OCI-LY3 (cell line): ENCODE results near the gene LAD1.

Source experiments
- H2AFZ ChIP-seq: fragments of 200-600, 300-600 bp; shearing (Covaris generic); 2 replicates; pipeline ENCODE4 v1.6.0; 2014; ENCODE audit warnings: antibody characterized with exemption, low read depth, low read length
- H3K27ac ChIP-seq: fragments of 200-600, 300-600 bp; sonication (generic); 2 replicates; pipeline ENCODE4 v1.5.1; 2014; ENCODE audit warnings: mild to moderate bottlenecking, low read length, moderate library complexity, mixed read lengths
- H3K27me3 ChIP-seq: fragments of 200-600, 300-600 bp; sonication (generic); 2 replicates; pipeline ENCODE4 v1.6.1; 2014; ENCODE audit warnings: low read depth, low read length, mixed read lengths
- H3K36me3 ChIP-seq: fragments of 200-600, 300-600 bp; sonication (generic); replicated peaks from 2 replicates; pipeline ENCODE3; 2014; ENCODE audit warnings: low read depth, low read length, mixed read lengths
- H3K4me1 ChIP-seq: fragments of 300-600, 200-600 bp; sonication (generic); 2 replicates; pipeline ENCODE4 v1.6.1; 2014; ENCODE audit warnings: low read length, mixed read lengths
- H3K4me2 ChIP-seq: fragments of 200-600, 300-600 bp; sonication (generic); 2 replicates; pipeline ENCODE4 v1.6.1; 2014; ENCODE audit warnings: low read length, mixed read lengths
- H3K4me3 ChIP-seq: fragments of 300-600, 200-600 bp; sonication (generic); 2 replicates; pipeline ENCODE4 v1.5.1; 2014; ENCODE audit warnings: antibody characterized with exemption, mild to moderate bottlenecking, low read length, moderate library complexity
- H3K79me2 ChIP-seq: fragments of 300-600, 200-600 bp; shearing (Covaris generic); 2 replicates; pipeline ENCODE4 v1.6.1; 2014; ENCODE audit warnings: mild to moderate bottlenecking, low read length, mixed read lengths
- H3K9ac ChIP-seq: fragments of 300-600, 200-600 bp; shearing (Covaris generic); 2 replicates; pipeline ENCODE4 v1.6.0; 2014; ENCODE audit warnings: mild to moderate bottlenecking, low read length, moderate library complexity
- H3K9me3 ChIP-seq: fragments of 200-600, 300-600 bp; shearing (Covaris generic); 2 replicates; pipeline ENCODE4 v1.6.1; 2014; ENCODE audit warnings: low read length, mixed read lengths; ENCODE audit not compliant: insufficient read depth
- H4K20me1 ChIP-seq: fragments of 200-600, 300-600 bp; sonication (generic); 2 replicates; pipeline ENCODE4 v1.6.1; 2016; ENCODE audit warnings: low read length, mixed read lengths; ENCODE audit not compliant: insufficient read depth
- EZH2phosphoT487 ChIP-seq: fragments of 200-600 bp; shearing (Covaris generic); IDR thresholded peaks from 2 replicates; pipeline ENCODE4 v1.6.1; 2018; ENCODE audit warnings: antibody characterized with exemption, mixed run types, low read depth
- TF ChIP-seq, protein P1 (sequence below): fragments of 200-600, 300-600 bp; sonication (generic); IDR thresholded peaks from 2 replicates; pipeline ENCODE4 v1.5.1; 2014; ENCODE audit warnings: antibody characterized with exemption, low read length, low read depth

The LAD1 gene

DNA sequence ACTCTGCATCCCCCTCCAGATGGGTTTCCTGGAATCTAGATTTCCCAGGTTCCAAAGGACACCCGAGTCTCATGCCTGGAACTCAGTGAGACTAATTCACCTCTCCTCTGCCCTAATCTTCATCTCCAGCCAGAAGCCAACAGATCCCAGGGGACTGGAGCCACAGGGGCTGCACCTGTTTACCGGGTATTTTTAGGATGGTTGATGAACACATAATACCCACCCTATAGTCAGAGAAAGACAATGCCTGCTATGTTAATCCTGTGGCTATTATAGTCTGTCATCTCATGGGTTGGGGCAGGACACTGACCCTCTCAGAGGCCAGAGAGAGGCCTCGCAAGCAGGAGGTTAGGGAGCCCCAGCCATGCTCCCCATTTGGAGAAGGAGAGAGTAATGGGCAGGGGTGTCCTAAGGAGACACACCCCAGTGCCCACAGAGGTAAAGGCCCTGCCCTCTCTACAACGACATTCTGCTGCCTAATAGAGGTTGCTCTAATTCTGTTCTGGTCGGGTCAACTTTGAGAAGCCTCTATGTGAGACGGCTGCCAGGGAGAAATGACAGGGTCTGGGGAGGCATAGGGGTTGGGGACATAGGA is 23.4 kb upstream of the LAD1 start:
- peaks cover 4% of the 10 kb centered on the region; the same call in 1 of the 2 replicates for H3K4me1 ChIP-seq
- no peak overlapping the region for H3K4me2 ChIP-seq
- no peaks in the 10 kb centered on the region for H3K36me3 ChIP-seq
- H3K79me2 ChIP-seq, result no peaks in the 10 kb centered on the region
- TF ChIP-seq EZH2phosphoT487, result no peak
- TF ChIP-seq, protein P1, sequence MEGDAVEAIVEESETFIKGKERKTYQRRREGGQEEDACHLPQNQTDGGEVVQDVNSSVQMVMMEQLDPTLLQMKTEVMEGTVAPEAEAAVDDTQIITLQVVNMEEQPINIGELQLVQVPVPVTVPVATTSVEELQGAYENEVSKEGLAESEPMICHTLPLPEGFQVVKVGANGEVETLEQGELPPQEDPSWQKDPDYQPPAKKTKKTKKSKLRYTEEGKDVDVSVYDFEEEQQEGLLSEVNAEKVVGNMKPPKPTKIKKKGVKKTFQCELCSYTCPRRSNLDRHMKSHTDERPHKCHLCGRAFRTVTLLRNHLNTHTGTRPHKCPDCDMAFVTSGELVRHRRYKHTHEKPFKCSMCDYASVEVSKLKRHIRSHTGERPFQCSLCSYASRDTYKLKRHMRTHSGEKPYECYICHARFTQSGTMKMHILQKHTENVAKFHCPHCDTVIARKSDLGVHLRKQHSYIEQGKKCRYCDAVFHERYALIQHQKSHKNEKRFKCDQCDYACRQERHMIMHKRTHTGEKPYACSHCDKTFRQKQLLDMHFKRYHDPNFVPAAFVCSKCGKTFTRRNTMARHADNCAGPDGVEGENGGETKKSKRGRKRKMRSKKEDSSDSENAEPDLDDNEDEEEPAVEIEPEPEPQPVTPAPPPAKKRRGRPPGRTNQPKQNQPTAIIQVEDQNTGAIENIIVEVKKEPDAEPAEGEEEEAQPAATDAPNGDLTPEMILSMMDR, result no peak
- no peak overlapping the region for H3K4me3 ChIP-seq
- no peaks in the 10 kb centered on the region for H3K9me3 ChIP-seq
- peaks cover 23% of the 10 kb centered on the region for H3K27me3 ChIP-seq
- H2AFZ ChIP-seq, result no peak overlapping the region
- H3K9ac ChIP-seq, result no peak overlapping the region
- no peak overlapping the region for H3K27ac ChIP-seq
- no peaks in the 10 kb centered on the region for H4K20me1 ChIP-seq

DNA sequence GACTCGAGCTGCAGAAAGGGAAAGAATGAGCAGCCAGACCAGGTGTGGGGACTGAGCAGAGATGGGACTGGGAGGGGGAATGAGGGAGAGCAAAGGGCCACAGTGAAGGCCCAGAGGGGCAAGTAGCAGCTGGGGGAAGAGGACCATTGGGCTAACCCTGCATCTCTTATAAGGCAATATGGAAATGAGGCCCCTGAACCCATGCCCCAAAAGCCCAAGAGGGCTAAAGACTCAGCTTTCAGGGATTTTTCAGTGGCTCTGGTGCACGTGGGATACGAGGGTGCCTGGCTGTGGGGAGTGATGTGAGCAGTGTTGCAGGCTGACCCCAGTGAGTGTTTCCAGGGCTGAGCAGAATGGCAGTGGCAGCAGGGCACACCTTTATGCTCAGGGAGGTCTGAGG is 22.9 kb upstream of the LAD1 start:
- TF ChIP-seq, protein P1, result no peak
- no peak for TF ChIP-seq EZH2phosphoT487
- Histone ChIP-seq H3K9ac (no peak overlapping the region), H3K4me2 (no peak overlapping the region), H3K79me2 (no peaks in the 10 kb centered on the region), H2AFZ (no peak overlapping the region), H3K27me3 (peaks cover 28% of the 10 kb centered on the region), H3K27ac (no peak overlapping the region), H3K4me3 (no peak overlapping the region), H3K4me1 (peaks cover 4% of the 10 kb centered on the region; the same call in 1 of the 2 replicates), H3K9me3 (no peaks in the 10 kb centered on the region), H3K36me3 (no peaks in the 10 kb centered on the region), H4K20me1 (no peaks in the 10 kb centered on the region)

DNA sequence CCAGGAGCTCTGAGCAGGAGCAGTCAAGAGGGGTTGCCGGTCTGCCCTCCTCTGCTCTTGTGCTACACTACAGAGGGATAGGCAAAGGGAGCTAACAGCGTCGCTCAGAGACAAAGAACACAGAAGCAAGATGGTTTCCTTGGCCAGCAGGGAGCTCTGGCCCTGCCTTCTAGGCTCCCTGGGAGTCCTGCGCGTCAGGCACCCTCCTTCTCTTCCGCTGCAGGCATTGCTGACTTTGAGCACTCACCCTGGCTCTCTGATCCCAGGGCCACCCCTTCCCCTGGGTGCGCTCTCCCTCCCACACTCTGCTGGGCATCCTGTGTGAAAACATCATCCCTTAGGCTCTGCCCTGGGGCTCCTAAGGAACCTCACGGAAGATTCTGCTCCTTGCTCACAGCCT is 21.9 kb upstream of the LAD1 start:
- Histone ChIP-seq H3K4me1 (peaks cover 4% of the 10 kb centered on the region; the same call in 1 of the 2 replicates), H3K4me2 (no peak overlapping the region), H2AFZ (no peak overlapping the region), H3K9me3 (no peaks in the 10 kb centered on the region), H3K27ac (no peak overlapping the region), H3K36me3 (no peaks in the 10 kb centered on the region), H3K9ac (no peak overlapping the region), H3K4me3 (no peak overlapping the region), H4K20me1 (no peaks in the 10 kb centered on the region), H3K27me3 (peaks cover 37% of the 10 kb centered on the region), H3K79me2 (no peaks in the 10 kb centered on the region)
- TF ChIP-seq EZH2phosphoT487, result no peak
- TF ChIP-seq, protein P1, result no peak

DNA sequence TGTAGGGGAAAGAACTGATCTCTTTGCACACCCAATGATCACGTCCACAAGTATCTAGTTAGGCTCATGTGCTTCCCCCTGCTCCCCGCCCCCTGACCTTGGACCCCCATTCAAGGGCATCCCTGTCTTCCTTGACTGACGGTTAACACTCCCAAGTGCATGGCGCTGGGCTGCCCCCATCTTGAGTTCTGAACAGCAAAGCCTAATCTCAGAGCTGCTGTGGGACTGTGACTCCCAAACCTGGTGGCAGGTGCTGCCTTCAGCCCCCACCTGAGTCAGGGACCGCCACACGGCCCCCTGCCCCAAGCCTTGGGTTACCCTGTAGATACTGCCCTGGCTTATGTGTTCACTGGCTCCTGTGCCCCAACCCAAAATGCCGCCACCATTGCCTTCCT is 21.5 kb upstream of the LAD1 start:
- H3K4me1 ChIP-seq, result peaks cover 4% of the 10 kb centered on the region; the same call in 1 of the 2 replicates
- no peak overlapping the region for H3K4me3 ChIP-seq
- H3K27ac ChIP-seq, result no peak overlapping the region
- H3K9ac ChIP-seq, result no peak overlapping the region
- no peaks in the 10 kb centered on the region for H3K9me3 ChIP-seq
- no peaks in the 10 kb centered on the region for H3K79me2 ChIP-seq
- H2AFZ ChIP-seq, result no peak overlapping the region
- no peaks in the 10 kb centered on the region for H3K36me3 ChIP-seq
- no peaks in the 10 kb centered on the region for H4K20me1 ChIP-seq
- H3K4me2 ChIP-seq, result no peak overlapping the region
- TF ChIP-seq EZH2phosphoT487, result no peak
- TF ChIP-seq, protein P1, result no peak
- peaks cover 42% of the 10 kb centered on the region for H3K27me3 ChIP-seq
